Measurements from ENCODE around the gene ATAD3C.

DNA sequence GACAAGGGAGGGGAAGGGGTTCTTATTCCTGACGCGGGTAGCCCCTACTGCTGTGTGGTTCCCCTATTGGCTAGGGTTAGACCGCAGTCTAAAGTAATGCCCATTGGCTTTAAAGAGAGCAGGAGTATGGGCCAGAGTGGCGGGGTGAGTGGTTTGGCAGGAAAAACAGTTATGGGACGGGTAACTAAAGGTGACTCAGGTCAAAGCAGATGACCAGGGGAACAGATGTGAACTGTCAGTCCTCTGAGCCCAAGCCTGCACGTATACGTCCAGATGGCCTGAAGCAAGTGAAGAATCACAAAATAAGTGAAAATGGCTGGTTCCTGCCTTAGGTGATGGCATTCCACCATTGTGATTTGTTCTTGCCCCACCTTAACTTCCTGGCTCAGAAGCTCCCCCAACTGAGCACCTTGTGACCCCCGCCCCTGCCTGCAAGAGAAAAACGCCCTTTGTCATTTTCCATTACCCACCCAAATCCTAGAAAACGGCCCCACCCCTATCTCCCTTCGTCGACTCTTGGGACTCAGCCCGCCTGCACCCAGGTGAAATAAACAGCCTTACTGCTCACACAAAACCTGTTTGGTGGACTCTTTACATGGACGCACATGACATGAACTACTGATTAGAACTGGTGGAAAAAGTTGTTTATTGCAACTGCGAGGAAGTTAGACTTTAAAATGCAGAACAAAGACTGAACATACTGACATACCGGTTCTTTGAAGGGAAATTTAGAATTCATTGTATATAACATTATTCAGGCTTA is 21.3 kb downstream of the ATAD3C start:
- no peak for TF ChIP-seq RFX5 (IDR thresholded peaks at IDR 0.05; ENCODE audit: low read depth, low read length)
- TF ChIP-seq CTCF (conservative IDR thresholded peaks at IDR 0.05; ENCODE audit: low read depth, low read length): no peak
- TF ChIP-seq BHLHE40 (IDR thresholded peaks at IDR 0.05; ENCODE audit: low read depth, low read length): no peak
- no peak for TF ChIP-seq MXI1 (IDR thresholded peaks at IDR 0.05; ENCODE audit: borderline replicate concordance, low read depth, low read length)
- no peak for TF ChIP-seq CEBPB (IDR thresholded peaks at IDR 0.05; ENCODE audit: low read depth, low read length)
- no peak for TF ChIP-seq POLR2A (IDR thresholded peaks at IDR 0.05; ENCODE audit: low read depth, low read length)
- TF ChIP-seq RAD21 (IDR thresholded peaks at IDR 0.05; ENCODE audit: low read length): no peak
- TF ChIP-seq, protein P1, sequence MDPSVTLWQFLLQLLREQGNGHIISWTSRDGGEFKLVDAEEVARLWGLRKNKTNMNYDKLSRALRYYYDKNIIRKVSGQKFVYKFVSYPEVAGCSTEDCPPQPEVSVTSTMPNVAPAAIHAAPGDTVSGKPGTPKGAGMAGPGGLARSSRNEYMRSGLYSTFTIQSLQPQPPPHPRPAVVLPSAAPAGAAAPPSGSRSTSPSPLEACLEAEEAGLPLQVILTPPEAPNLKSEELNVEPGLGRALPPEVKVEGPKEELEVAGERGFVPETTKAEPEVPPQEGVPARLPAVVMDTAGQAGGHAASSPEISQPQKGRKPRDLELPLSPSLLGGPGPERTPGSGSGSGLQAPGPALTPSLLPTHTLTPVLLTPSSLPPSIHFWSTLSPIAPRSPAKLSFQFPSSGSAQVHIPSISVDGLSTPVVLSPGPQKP (IDR thresholded peaks at IDR 0.05; ENCODE audit: borderline replicate concordance, low read depth, low read length): no peak
- no peak for TF ChIP-seq MAFK (IDR thresholded peaks at IDR 0.05; ENCODE audit: low read depth, low read length)
- no peak for TF ChIP-seq RCOR1 (IDR thresholded peaks at IDR 0.05; ENCODE audit: insufficient replicate concordance, low read length)
- TF ChIP-seq SMC3 (IDR thresholded peaks at IDR 0.05; ENCODE audit: low read depth, low read length): no peak
